Stomach smooth muscle (tissue), 2 donors: Measurements from ENCODE around the gene WDR20.
A peak's percentile ranks its signal among the peaks of the same experiment; 100 is the strongest.

Source experiments
- H3K27ac ChIP-seq: one replicate; pipeline ENCODE4 v1.7.0; 2013; ENCODE audit warnings: mild to moderate bottlenecking, low read length, inconsistent platforms
- H3K27me3 ChIP-seq, 2 donors: one replicate each; pipeline ENCODE4 v1.7.0; 2013; ENCODE audit warnings: low read length in 2 of 2; ENCODE audit not compliant: insufficient read depth in 2 of 2, control insufficient read depth in 1 of 2
- H3K36me3 ChIP-seq, 2 donors: one replicate each; pipeline ENCODE4 v1.7.0; 2013; ENCODE audit warnings: low read length in 2 of 2; ENCODE audit not compliant: control insufficient read depth in 2 of 2, insufficient read depth in 2 of 2
- H3K4me1 ChIP-seq: one replicate; pipeline ENCODE4 v1.7.0; 2013; ENCODE audit warnings: low read length; ENCODE audit not compliant: control insufficient read depth, insufficient read depth
- H3K4me3 ChIP-seq, 2 donors: one replicate each; pipeline ENCODE4 v1.7.0; 2013; ENCODE audit warnings: low read length in 2 of 2
- H3K9ac ChIP-seq, 2 donors: one replicate each; pipeline ENCODE4 v1.7.0; 2013; ENCODE audit warnings: low read length in 2 of 2, mild to moderate bottlenecking in 1 of 2
- H3K9me3 ChIP-seq, 2 donors: one replicate each; pipeline ENCODE4 v1.7.0; 2013; ENCODE audit warnings: low read length in 2 of 2; ENCODE audit not compliant: control insufficient read depth in 2 of 2
- donor health status: healthy.
- donor health status: Pancreatic carcinoma.

The WDR20 gene

DNA sequence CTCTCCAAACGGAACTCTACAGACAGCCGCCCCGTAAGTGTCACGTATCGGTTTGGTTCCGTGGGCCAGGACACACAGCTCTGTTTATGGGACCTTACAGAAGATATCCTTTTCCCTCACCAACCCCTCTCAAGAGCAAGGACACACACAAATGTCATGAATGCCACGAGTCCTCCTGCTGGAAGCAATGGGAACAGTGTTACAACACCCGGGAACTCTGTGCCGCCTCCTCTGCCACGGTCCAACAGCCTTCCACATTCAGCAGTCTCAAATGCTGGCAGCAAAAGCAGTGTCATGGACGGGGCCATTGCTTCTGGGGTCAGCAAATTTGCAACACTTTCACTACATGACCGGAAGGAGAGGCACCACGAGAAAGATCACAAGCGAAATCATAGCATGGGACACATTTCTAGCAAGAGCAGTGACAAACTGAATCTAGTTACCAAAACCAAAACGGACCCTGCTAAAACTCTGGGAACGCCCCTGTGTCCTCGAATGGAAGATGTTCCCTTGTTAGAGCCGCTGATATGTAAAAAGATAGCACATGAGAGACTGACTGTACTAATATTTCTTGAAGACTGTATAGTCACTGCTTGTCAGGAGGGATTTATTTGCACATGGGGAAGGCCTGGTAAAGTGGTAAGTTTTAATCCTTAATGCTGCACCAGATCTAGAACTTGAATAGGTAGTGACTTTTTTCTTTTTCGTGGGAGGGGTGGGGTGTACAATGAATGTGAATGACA lies 69.7 kb downstream of the WDR20 start:
- Histone ChIP-seq H3K4me3 (no peak overlapping the region), H3K27ac (no peak overlapping the region), H3K9ac (no peak overlapping the region), H3K9me3 (no peaks in the 10 kb centered on the region), H3K36me3 (peaks cover 14 to 25% of the 10 kb centered on the region in 2 donors), H3K4me1 (no peaks in the 10 kb centered on the region), H3K27me3 (no peaks in the 10 kb centered on the region)

DNA sequence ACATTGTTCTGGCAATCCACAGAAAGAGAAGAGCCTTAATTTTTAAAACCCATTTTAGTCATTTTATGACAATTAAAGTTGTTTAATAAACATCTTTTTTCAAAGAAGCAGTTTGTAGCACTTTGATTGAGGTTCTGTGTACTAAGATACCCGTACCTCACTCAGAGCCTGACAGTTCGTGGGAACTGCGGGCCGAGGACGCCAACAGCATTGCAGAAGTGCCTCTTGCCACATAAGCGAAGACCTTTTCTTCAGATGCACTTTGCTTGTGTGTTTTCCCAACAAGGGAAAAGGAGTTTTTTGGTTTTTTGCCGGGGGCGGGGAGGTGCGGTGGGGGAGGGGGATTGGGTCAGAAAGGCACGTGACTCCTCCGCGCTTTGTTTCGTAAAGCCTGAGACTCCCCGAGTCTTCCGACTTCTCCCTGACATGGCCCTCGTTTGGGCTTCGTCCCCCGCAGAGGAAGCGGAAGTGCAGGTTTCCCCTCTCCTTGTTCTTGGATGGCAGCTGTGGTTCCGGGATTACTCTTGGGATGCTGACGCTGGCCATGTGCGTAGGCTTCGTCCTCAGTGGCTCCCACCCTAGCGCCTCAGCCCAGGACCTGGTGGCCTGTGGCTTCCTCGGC lies 70.8 kb downstream of the WDR20 start:
- Histone ChIP-seq H3K27me3 (no peaks in the 10 kb centered on the region), H3K9me3 (no peaks in the 10 kb centered on the region), H3K36me3 (peaks cover 14 to 23% of the 10 kb centered on the region in 2 donors), H3K27ac (no peak overlapping the region), H3K9ac (no peak overlapping the region), H3K4me1 (peaks cover 10% of the 10 kb centered on the region), H3K4me3 (no peak overlapping the region)

DNA sequence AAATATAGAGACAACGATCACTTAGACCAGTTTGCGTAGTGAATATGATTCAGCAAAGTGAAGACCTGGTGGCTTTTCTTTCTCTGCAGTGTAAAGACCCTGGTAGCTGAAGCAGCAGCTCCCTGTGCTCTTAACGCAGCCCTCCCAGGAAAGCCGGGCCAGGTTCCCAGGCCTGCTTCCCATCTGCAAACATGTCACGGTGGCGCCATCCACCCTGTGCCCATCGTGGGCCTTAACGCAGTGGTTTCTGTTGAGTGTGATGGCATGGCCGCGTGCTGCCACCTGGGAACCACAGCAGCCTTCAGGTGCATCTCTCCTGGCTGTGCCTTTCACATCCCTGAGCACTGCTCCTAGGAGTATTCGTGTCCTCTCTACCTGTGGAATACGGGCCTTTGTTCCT lies 71.5 kb downstream of the WDR20 start:
- H3K27ac ChIP-seq: no peak overlapping the region
- H3K4me3 ChIP-seq: no peak overlapping the region
- no peak overlapping the region for H3K9ac ChIP-seq
- H3K27me3 ChIP-seq: no peaks in the 10 kb centered on the region
- H3K9me3 ChIP-seq: no peaks in the 10 kb centered on the region
- H3K4me1 ChIP-seq: peaks cover 15% of the 10 kb centered on the region
- H3K36me3 ChIP-seq: peaks cover 14 to 23% of the 10 kb centered on the region in 2 donors

DNA sequence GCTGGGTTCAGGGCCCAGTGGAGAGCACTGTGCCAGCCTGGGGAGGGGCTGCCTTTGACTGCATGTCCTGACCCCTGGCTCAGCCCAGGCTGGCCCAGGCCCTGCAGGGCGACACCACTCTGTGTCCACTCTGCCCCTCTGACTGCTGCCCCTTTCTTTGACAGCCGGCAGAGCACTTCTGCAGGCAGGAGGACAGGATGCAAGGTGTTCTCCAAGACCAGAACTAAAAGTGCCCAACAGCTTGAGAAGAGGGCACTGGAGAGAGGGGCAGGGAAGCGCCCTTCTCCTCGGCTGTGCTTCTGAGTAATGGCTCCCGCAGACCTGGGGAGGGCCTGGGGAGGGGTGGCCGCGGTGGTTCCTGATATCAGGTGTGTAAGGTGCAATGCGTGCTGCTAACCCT lies 72.7 kb downstream of the WDR20 start:
- Histone ChIP-seq H3K36me3 (peaks cover 14 to 23% of the 10 kb centered on the region in 2 donors), H3K9ac (no peak overlapping the region)

DNA sequence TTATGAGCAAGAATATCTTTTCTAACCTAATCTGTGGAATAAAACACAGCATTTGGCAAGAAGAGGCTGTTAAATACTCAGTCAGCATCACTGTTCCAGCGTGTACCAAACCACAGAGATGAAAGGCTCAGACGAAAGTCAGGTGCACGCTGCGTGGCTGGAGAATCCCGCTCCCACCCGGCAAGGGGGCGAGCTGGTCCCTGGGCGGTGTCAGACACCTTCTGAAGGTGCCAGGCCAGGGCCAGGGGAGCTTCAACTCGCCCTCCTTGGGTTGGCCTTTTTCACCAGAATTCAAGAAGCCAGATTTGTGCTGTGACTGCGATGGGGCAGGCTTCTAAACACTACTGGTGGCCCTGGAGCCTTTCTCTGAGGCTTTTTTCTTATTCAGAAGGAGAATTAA lies 73.1 kb downstream of the WDR20 start:
- Histone ChIP-seq H3K4me1 (peaks cover 15% of the 10 kb centered on the region), H3K4me3 (no peak overlapping the region), H3K36me3 (peaks cover 14 to 21% of the 10 kb centered on the region in 2 donors), H3K27me3 (no peaks in the 10 kb centered on the region), H3K9me3 (no peaks in the 10 kb centered on the region), H3K9ac (no peak overlapping the region), H3K27ac (no peak overlapping the region)

More for the DNA sequence above, 72.7 kb downstream of the WDR20 start:
- Histone ChIP-seq H3K4me1 (peaks cover 15% of the 10 kb centered on the region), H3K4me3 (no peak overlapping the region), H3K27me3 (no peaks in the 10 kb centered on the region), H3K27ac (no peak overlapping the region), H3K9me3 (no peaks in the 10 kb centered on the region)

DNA sequence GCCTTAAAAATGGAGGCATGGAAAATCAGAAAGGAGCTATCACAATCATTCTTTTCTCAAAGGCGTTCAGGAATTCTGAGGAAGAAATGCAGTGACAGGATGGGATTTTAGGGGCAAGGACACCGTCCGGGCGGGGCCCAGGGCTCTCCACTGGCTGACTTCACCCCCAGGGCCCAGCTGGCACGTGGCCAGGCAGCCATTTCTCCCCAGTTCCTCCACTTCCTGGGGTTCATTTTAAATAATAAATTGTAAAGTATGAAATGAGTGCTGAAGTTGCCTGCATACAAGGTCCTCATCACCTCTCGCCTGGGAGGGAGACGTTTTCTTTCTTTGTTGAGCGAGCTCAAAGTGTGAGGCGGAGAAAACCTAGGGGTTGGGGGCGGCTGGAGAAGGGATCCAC lies 73.8 kb downstream of the WDR20 start:
- Histone ChIP-seq H3K36me3 (peaks cover 13 to 16% of the 10 kb centered on the region in 2 donors), H3K9me3 (no peaks in the 10 kb centered on the region), H3K27me3 (no peaks in the 10 kb centered on the region), H3K4me3 (no peak overlapping the region), H3K27ac (no peak overlapping the region), H3K4me1 (peaks cover 15% of the 10 kb centered on the region), H3K9ac (no peak overlapping the region)

DNA sequence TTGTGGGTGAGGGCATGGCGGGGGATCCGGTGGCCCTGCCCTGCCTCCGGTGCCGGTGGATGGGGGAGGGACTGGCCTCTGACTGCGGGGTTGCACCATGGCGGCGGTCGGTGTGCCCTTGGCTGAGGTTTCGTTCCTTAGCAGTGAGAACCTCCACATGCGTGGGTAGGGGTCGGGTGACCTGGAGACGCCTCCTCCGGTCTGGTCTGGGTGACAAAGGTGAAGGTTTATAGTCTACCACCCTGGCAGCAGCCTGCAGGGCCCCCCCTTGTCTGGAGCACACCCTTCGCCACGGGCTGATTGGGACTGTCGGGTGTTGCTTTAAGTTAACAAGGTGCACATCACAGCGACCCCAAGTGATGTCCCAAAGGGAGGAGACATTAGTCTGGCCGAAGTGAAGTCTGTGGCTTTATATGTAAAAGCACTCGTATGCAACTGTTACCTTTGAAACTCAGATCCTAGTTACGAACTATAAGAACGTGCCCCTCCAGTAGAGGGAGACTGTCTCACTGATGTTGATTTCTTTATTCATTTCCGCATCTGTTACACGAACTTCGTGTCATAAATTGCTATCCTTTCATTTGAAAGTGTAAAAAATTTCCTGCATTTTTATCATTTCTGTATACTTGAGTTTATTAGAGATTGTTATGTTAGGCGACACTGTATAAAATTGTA lies 74.4 kb downstream of the WDR20 start:
- Histone ChIP-seq H3K27ac (no peak overlapping the region), H3K36me3 (peaks cover 7 to 11% of the 10 kb centered on the region in 2 donors), H3K27me3 (no peaks in the 10 kb centered on the region), H3K9me3 (no peaks in the 10 kb centered on the region), H3K4me1 (peaks cover 15% of the 10 kb centered on the region), H3K9ac (no peak overlapping the region), H3K4me3 (no peak overlapping the region)

DNA sequence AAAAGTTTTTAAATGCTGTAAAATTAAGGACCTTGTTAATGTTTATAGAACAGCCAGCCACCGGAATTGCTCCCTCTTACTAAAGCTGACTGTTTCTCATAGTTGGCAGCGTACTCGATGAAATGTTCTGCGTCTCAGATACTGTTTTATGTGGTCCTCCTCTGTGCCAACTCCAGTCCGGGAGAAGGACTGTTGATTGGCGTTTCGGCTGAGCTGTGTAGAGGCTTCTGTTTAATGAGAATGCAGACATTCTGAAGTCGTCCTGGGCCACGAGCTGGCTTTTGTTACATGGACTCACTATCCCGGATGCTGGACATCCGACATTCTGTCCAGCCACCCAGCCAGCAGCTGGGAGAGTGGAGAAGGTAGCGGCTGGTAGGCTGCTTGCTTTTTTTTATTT lies 75.4 kb downstream of the WDR20 start:
- H3K9ac ChIP-seq: no peak overlapping the region
- peaks cover 15% of the 10 kb centered on the region for H3K4me1 ChIP-seq
- peak overlapping the region in 1 of 2 donors; percentile 49 for H3K4me3 ChIP-seq
- peaks cover 3 to 5% of the 10 kb centered on the region in 2 donors for H3K36me3 ChIP-seq
- H3K27ac ChIP-seq: peak overlapping the region; percentile 24
- no peaks in the 10 kb centered on the region for H3K27me3 ChIP-seq
- H3K9me3 ChIP-seq: no peaks in the 10 kb centered on the region

DNA sequence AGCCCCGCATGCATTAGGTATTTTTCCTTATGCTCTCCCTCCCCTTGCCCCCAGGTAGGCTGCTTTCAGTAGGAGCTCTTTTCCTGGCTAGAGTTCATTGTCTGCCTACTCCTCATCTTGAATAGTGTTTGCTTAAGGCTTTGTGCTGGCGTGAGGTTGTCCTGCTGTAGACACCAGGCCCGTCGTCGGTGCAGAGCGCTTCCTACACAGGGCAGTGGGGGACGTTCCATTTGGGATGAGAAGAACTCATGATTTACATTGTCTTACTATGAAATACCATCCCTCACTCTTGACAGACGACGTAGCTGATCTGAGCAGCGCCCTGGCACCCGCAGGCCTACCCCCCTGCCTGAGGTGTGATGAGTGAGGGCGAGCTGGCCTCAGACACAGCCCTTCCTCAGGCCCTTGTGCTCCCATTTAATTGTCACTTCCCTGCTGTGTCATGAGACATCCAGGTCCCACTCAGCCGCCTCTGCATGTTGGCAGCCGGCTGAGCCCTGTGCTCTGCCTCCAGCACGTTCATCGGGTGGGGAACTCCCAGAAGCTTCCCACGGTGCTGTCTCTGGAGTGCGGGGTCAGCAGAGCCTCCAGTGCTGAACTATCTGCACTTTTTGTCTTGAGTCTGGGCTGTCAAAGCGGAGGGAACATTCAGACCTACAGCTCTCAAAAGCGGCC lies 76.0 kb downstream of the WDR20 start:
- Histone ChIP-seq H3K27me3 (no peaks in the 10 kb centered on the region), H3K27ac (peak overlapping the region; percentile 24), H3K9ac (no peak overlapping the region), H3K4me3 (peak overlapping the region in 1 of 2 donors; percentile 49), H3K4me1 (peaks cover 15% of the 10 kb centered on the region), H3K9me3 (no peaks in the 10 kb centered on the region), H3K36me3 (peaks cover 3 to 5% of the 10 kb centered on the region in 2 donors)

DNA sequence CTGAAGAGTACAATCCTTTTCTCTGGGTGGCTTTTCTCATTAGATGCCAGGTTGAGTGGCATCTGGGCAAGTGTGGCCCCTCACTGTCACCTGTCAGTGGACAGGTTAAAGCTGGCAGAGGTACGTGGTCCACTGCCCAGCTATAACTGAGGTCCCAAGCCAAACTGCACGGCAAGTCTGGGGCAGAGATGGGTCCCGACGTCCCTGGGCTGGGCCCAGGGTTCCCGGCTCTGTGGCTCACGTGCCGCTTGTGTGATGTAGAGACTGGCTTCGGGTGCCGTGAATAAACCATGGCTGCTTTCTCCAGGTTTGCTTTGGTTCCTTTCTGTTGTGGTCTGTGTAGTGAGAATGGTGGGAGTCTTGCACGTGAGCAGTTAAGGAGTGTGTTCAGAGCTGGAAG lies 77.7 kb downstream of the WDR20 start:
- Histone ChIP-seq H3K4me3 (no peak overlapping the region), H3K27me3 (no peaks in the 10 kb centered on the region), H3K9me3 (no peaks in the 10 kb centered on the region), H3K27ac (no peak overlapping the region), H3K36me3 (peaks cover 0 to 7% of the 10 kb centered on the region in 2 donors), H3K4me1 (peaks cover 15% of the 10 kb centered on the region), H3K9ac (no peak overlapping the region)
